Measurements from ENCODE around the gene SORL1. TPM values are rescaled to one million over a fixed set of nuclear protein-coding genes. Genes with fewer than 3 reads are reported as not detected.

SORL1 gene
- total RNA-seq, 1 experiment from 2014 or later: 68.3 TPM

DNA sequence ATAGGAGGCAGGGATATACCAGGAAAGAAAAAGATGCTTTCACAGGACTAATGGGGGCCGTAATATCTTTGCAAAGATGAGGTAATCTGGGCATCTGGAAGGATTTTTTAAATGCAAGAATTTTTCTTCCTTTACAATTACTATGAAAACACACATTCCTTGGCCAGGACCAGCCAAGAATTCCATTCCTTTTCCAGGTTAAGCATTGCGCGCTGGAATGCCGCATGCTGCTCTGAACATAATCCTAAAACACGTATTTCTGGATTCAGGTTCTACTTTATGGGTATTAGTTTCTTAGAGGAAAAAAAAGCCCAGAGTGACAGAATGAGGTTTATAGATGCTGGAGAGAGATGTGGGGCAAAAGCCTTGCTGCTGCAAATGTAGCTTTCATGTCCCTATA is 100.0 kb downstream of the SORL1 start:
- H3T11ph ChIP-seq (ENCODE audit: low read length): no peak overlapping the region
- H4K91ac ChIP-seq (ENCODE audit: insufficient read length, low read depth, low read length): no peak overlapping the region
- no peak overlapping the region for H4K8ac ChIP-seq (replicated peaks; ENCODE audit: insufficient read length, low read depth, low read length)
- H3K9ac ChIP-seq (ENCODE audit: extremely low read depth, insufficient read length, low read length): no peak overlapping the region
- TF ChIP-seq CTCF (conservative IDR thresholded peaks at IDR 0.05): no peak
- Mint-ChIP-seq H3K9me3 (no peaks in the 10 kb centered on the region), H3K4me1 (peaks cover 3 to 6% of the 10 kb centered on the region in 2 experiments; a peak in 3 of 4 replicates), H3K27ac (peak overlapping the region in 1 of 3 experiments; percentile 63; a peak in 2 of 7 replicates), H3K4me3 (no peak overlapping the region), H3K27me3 (ENCODE audit: low read depth) (no peaks in the 10 kb centered on the region), H3K36me3 (ENCODE audit: insufficient read depth in 1 of 3, low read depth in 3 of 3) (peaks cover 24 to 66% (median 46%) of the 10 kb centered on the region in 3 experiments; a peak in 6 of 7 replicates)
- H3K79me2 ChIP-seq (ENCODE audit: insufficient read depth, low read length): no peaks in the 10 kb centered on the region
- no peak overlapping the region for H3K27ac ChIP-seq (ENCODE audit: insufficient read length, low read depth, low read length)
- no peaks in the 10 kb centered on the region for H3K4me1 ChIP-seq (ENCODE audit: insufficient read depth, low read length)
- H2BK12ac ChIP-seq (ENCODE audit: insufficient read length, low read depth, low read length): no peak overlapping the region
- WGBS (ENCODE audit: extremely low coverage, insufficient read length, low lambda C conversion rate): no CpG with 5 or more reads among the region's 5 CpGs
- H4K20me1 ChIP-seq (ENCODE audit: control insufficient read depth, insufficient read depth, insufficient read length): no peaks in the 10 kb centered on the region
- no peak for DNase-seq
- no peaks in the 10 kb centered on the region for H3K27me3 ChIP-seq (ENCODE audit: insufficient read depth, low read length)
- no peaks in the 10 kb centered on the region for H3K23me2 ChIP-seq (ENCODE audit: insufficient read length, low read depth, low read length, poor library complexity, severe bottlenecking)
- no peak overlapping the region for H2AK5ac ChIP-seq (ENCODE audit: insufficient read length, low read length)
- H3K79me1 ChIP-seq (ENCODE audit: insufficient read depth, low read depth, low read length, poor library complexity, severe bottlenecking): no peaks in the 10 kb centered on the region
- H3K9me3 ChIP-seq (ENCODE audit: control insufficient read depth, low read depth, low read length): no peaks in the 10 kb centered on the region
- no peak overlapping the region for H3K56ac ChIP-seq (ENCODE audit: insufficient read length, low read depth, low read length)
- H3K14ac ChIP-seq (ENCODE audit: insufficient read depth, low read length): no peak overlapping the region
- H3K4ac ChIP-seq (ENCODE audit: low read depth, low read length): no peak overlapping the region
- no peak overlapping the region for H3K18ac ChIP-seq (ENCODE audit: insufficient read length, low read depth, low read length)
- no peak overlapping the region for H2AFZ ChIP-seq (ENCODE audit: low read length)
- no peak overlapping the region for H2BK15ac ChIP-seq (ENCODE audit: low read depth, low read length)
- no peak overlapping the region for H4K5ac ChIP-seq (ENCODE audit: insufficient read length, low read depth, low read length)
- H2BK20ac ChIP-seq (ENCODE audit: low read depth, low read length, poor library complexity, severe bottlenecking): no peak overlapping the region
- no peak overlapping the region for H3K4me2 ChIP-seq (ENCODE audit: insufficient read depth, insufficient read length, low read length)
- no peak overlapping the region for H2BK5ac ChIP-seq (ENCODE audit: insufficient read length, low read length)
- no peak overlapping the region for H3K23ac ChIP-seq (ENCODE audit: insufficient read length, low read depth, low read length)
- H2BK120ac ChIP-seq (ENCODE audit: low read depth, low read length, poor library complexity, severe bottlenecking): no peak overlapping the region

Data from H9 (cell line).